SU-DHL-6 (cell line): Measurements from ENCODE around the gene SMIM21.

ENCODE experiments used
- H2AFZ ChIP-seq: fragments of 200-600 bp; sonication (generic); 2 replicates; pipeline ENCODE4 v1.6.1; 2014; ENCODE audit warnings: low read depth, mild to moderate bottlenecking, moderate library complexity, mixed read lengths, antibody characterized with exemption, low read length; ENCODE audit not compliant: severe bottlenecking
- H3F3A ChIP-seq: fragments of 200-600 bp; shearing (Covaris generic); 2 replicates; pipeline ENCODE4 v1.6.0; 2016; ENCODE audit warnings: antibody characterized with exemption, mild to moderate bottlenecking; ENCODE audit not compliant: insufficient read depth
- H3K27ac ChIP-seq: fragments of 200-600 bp; sonication (generic); 2 replicates; pipeline ENCODE4 v1.5.1; 2016; ENCODE audit warnings: low read depth, mild to moderate bottlenecking, low read length, moderate library complexity, mixed read lengths
- H3K27me3 ChIP-seq: fragments of 200-600 bp; sonication (generic), shearing (Covaris generic); 2 replicates; pipeline ENCODE4 v1.6.0; 2014; ENCODE audit warnings: mild to moderate bottlenecking, low read length
- H3K36me3 ChIP-seq: fragments of 200-600 bp; sonication (generic); 2 replicates; pipeline ENCODE4 v1.6.1; 2014; ENCODE audit warnings: mild to moderate bottlenecking, low read length, mixed read lengths
- H3K4me2 ChIP-seq: fragments of 300-600, 200-600 bp; shearing (Covaris generic), sonication (generic); 2 replicates; pipeline ENCODE4 v1.6.0; 2014; ENCODE audit warnings: low read length, low read depth, mild to moderate bottlenecking; ENCODE audit not compliant: poor library complexity, severe bottlenecking
- H3K4me3 ChIP-seq: fragments of 200-600 bp; sonication (generic); 2 replicates; pipeline ENCODE4 v1.5.1; 2014; ENCODE audit warnings: antibody characterized with exemption, low read length, mild to moderate bottlenecking, mixed read lengths; ENCODE audit not compliant: insufficient read depth, poor library complexity, severe bottlenecking
- H3K79me2 ChIP-seq: fragments of 200-600 bp; sonication (generic); 2 replicates; pipeline ENCODE4 v1.6.1; 2014; ENCODE audit warnings: mild to moderate bottlenecking, low read length, moderate library complexity; ENCODE audit not compliant: insufficient read depth
- H3K9ac ChIP-seq: fragments of 200-600 bp; sonication (generic); 2 replicates; pipeline ENCODE4 v1.7.0; 2014; ENCODE audit warnings: mild to moderate bottlenecking, low read length
- H3K9me2 ChIP-seq: fragments of 200-600 bp; sonication (generic); replicated peaks from 2 replicates; pipeline ENCODE4 v1.6.1; 2014; ENCODE audit warnings: low read length; ENCODE audit not compliant: insufficient read depth
- H3K9me3 ChIP-seq: fragments of 200-600 bp; sonication (generic); 2 replicates; pipeline ENCODE4 v1.6.1; 2014; ENCODE audit warnings: low read length, mixed read lengths; ENCODE audit not compliant: insufficient read depth
- H4K20me1 ChIP-seq: fragments of 200-600 bp; sonication (generic); 2 replicates; pipeline ENCODE4 v1.6.1; 2014; ENCODE audit warnings: low read depth, mild to moderate bottlenecking, antibody characterized with exemption, low read length, moderate library complexity, mixed read lengths
- EZH2phosphoT487 ChIP-seq: fragments of 200-600 bp; sonication (generic), shearing (Covaris generic); conservative IDR thresholded peaks from 2 replicates; pipeline ENCODE4 v1.6.1; 2018; ENCODE audit warnings: mild to moderate bottlenecking, antibody characterized with exemption, low read length, moderate library complexity, mixed read lengths
- TF ChIP-seq, protein P1 (sequence below): fragments of 200-600 bp; sonication (generic); IDR thresholded peaks from one replicate; pipeline ENCODE4 v1.5.1; 2017; ENCODE audit warnings: antibody characterized with exemption, mild to moderate bottlenecking, low read length, moderate library complexity; ENCODE audit not compliant: insufficient read depth, poor library complexity, severe bottlenecking

Gene SMIM21

DNA sequence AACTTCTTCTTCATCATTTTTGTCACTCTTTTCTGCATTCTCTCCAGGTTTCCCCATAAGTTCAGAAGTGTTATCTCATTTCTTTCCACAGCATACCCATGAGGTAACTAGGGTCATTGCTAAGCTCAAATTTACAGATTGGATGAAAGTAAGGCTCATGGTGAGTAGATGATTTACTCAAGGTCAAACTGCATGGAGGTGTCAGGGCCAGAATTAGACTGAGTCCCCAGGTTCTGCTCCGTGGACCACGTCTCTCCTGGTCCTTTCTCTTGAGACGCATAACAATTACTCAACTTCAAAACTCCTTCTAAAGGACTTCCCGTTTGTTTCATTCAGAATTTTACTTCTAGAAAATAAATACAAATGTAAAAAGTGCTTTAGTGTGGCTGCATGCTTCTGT, 43.4 kb downstream of the SMIM21 start:
- Histone ChIP-seq H3K36me3 (no peaks in the 10 kb centered on the region), H3F3A (no peaks in the 10 kb centered on the region), H3K4me3 (no peak overlapping the region), H2AFZ (no peak overlapping the region), H3K27me3 (no peaks in the 10 kb centered on the region), H3K9me3 (no peaks in the 10 kb centered on the region), H3K27ac (no peak overlapping the region), H4K20me1 (no peaks in the 10 kb centered on the region), H3K9ac (no peak overlapping the region), H3K9me2 (no peaks in the 10 kb centered on the region), H3K4me2 (no peak overlapping the region), H3K79me2 (no peaks in the 10 kb centered on the region)
- TF ChIP-seq EZH2phosphoT487: no peak
- TF ChIP-seq, protein P1, sequence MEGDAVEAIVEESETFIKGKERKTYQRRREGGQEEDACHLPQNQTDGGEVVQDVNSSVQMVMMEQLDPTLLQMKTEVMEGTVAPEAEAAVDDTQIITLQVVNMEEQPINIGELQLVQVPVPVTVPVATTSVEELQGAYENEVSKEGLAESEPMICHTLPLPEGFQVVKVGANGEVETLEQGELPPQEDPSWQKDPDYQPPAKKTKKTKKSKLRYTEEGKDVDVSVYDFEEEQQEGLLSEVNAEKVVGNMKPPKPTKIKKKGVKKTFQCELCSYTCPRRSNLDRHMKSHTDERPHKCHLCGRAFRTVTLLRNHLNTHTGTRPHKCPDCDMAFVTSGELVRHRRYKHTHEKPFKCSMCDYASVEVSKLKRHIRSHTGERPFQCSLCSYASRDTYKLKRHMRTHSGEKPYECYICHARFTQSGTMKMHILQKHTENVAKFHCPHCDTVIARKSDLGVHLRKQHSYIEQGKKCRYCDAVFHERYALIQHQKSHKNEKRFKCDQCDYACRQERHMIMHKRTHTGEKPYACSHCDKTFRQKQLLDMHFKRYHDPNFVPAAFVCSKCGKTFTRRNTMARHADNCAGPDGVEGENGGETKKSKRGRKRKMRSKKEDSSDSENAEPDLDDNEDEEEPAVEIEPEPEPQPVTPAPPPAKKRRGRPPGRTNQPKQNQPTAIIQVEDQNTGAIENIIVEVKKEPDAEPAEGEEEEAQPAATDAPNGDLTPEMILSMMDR: no peak

GRCh38 chr18:75378376-75379315, 48.9 kb downstream of the SMIM21 start:
- Histone ChIP-seq H3K27me3 (no peaks in the 10 kb centered on the region), H3K4me2 (no peak overlapping the region), H3K79me2 (no peaks in the 10 kb centered on the region), H3K36me3 (no peaks in the 10 kb centered on the region), H3K4me3 (no peak overlapping the region), H3K27ac (no peak overlapping the region), H3K9ac (no peak overlapping the region), H4K20me1 (no peaks in the 10 kb centered on the region), H3K9me2 (no peaks in the 10 kb centered on the region), H3F3A (no peaks in the 10 kb centered on the region), H2AFZ (no peak overlapping the region), H3K9me3 (no peaks in the 10 kb centered on the region)
- TF ChIP-seq, protein P1: no peak
- no peak for TF ChIP-seq EZH2phosphoT487

- Histone ChIP-seq H3K4me3 (no peak overlapping the region), H3K36me3 (no peaks in the 10 kb centered on the region), H3K79me2 (no peaks in the 10 kb centered on the region), H3K9me3 (no peaks in the 10 kb centered on the region), H3K27ac (no peak overlapping the region), H4K20me1 (no peaks in the 10 kb centered on the region), H3K4me2 (no peak overlapping the region), H3K9me2 (no peaks in the 10 kb centered on the region), H3K9ac (no peak overlapping the region), H3K27me3 (no peaks in the 10 kb centered on the region), H2AFZ (no peak overlapping the region), H3F3A (no peaks in the 10 kb centered on the region)
- TF ChIP-seq, protein P1: no peak
- no peak for TF ChIP-seq EZH2phosphoT487
These were observed 49.6 kb downstream of the SMIM21 start for GRCh38 chr18:75377926-75378325.
